ENCODE measurements around the gene NSDHL. TPM values are rescaled to one million over a fixed set of nuclear protein-coding genes. Genes with fewer than 3 reads are reported as not detected.

Gene NSDHL
- polyA plus RNA-seq, 3 donors: 8.2 to 21.3 (median 19.9) TPM

- Histone ChIP-seq H3K27me3 (ENCODE audit: control insufficient read depth in 2 of 2, insufficient read depth in 2 of 2, low read length in 2 of 2) (peaks cover 0 to 5% of the 10 kb centered on the region in 2 donors), H4K20me1 (ENCODE audit: insufficient read depth, low read length) (no peaks in the 10 kb centered on the region), H3K4me3 (replicated peaks in 1 of 3; ENCODE audit: low read depth in 2 of 3, low read length in 3 of 3) (no peak overlapping the region), H3K4me2 (replicated peaks; ENCODE audit: extremely low read depth, low read length, poor library complexity, severe bottlenecking) (no peak overlapping the region), H3K9ac (ENCODE audit: insufficient read depth, low read length, poor library complexity, severe bottlenecking) (no peak overlapping the region), H3K27ac (ENCODE audit: low read depth in 1 of 2, low read length in 2 of 2) (no peak overlapping the region), H3K4me1 (ENCODE audit: control insufficient read depth in 1 of 2, insufficient read depth in 2 of 2, low read length in 2 of 2) (no peaks in the 10 kb centered on the region), H3K9me3 (replicated peaks in 1 of 2; ENCODE audit: control insufficient read depth in 1 of 2, insufficient read depth in 1 of 2, low read length in 2 of 2) (no peaks in the 10 kb centered on the region), H3K36me3 (replicated peaks in 1 of 2; ENCODE audit: control insufficient read depth in 1 of 2, insufficient read depth in 2 of 2, low read length in 2 of 2) (no peaks in the 10 kb centered on the region), H3K79me2 (ENCODE audit: insufficient read depth, low read length) (no peaks in the 10 kb centered on the region), H2AFZ (ENCODE audit: insufficient read depth, low read depth, low read length, poor library complexity, severe bottlenecking) (no peak overlapping the region)
- H3K4me3 Mint-ChIP-seq: no peak overlapping the region
- no peak for DNase-seq
- H3K27me3 Mint-ChIP-seq (ENCODE audit: low read depth in 3 of 3): peaks cover 2 to 12% (median 8%) of the 10 kb centered on the region in 3 donors
- 82% methylated on average over 2 of the region's 6 CpGs for WGBS (ENCODE audit: insufficient coverage)
- intact Hi-C loops (cut with micrococcal nuclease): no loop called here
- no peak for TF ChIP-seq CTCF (IDR thresholded peaks at IDR 0.05)
- no peaks in the 10 kb centered on the region for H3K36me3 Mint-ChIP-seq
- no peaks in the 10 kb centered on the region for H3K4me1 Mint-ChIP-seq
- H3K27ac Mint-ChIP-seq: no peak overlapping the region
- H3K9me3 Mint-ChIP-seq: peaks cover 0 to 3% (median 0%) of the 10 kb centered on the region in 7 donors
These were observed 53.3 kb downstream of the NSDHL start for GRCh38 chrX:152884171-152884570.

- no peaks in the 10 kb centered on the region for H3K9me3 ChIP-seq (replicated peaks in 1 of 2; ENCODE audit: control insufficient read depth in 1 of 2, insufficient read depth in 1 of 2, low read length in 2 of 2)
- H3K4me1 Mint-ChIP-seq: no peaks in the 10 kb centered on the region
- H3K36me3 ChIP-seq (replicated peaks in 1 of 2; ENCODE audit: control insufficient read depth in 1 of 2, insufficient read depth in 2 of 2, low read length in 2 of 2): no peaks in the 10 kb centered on the region
- no peak overlapping the region for H3K9ac ChIP-seq (ENCODE audit: insufficient read depth, low read length, poor library complexity, severe bottlenecking)
- H3K9me3 Mint-ChIP-seq: peaks cover 0 to 3% (median 0%) of the 10 kb centered on the region in 7 donors
- H3K4me3 ChIP-seq (replicated peaks in 1 of 3; ENCODE audit: low read depth in 2 of 3, low read length in 3 of 3): no peak overlapping the region
- intact Hi-C loops (cut with micrococcal nuclease): no loop called here
- no peak overlapping the region for H3K27ac Mint-ChIP-seq
- H3K4me1 ChIP-seq (ENCODE audit: control insufficient read depth in 1 of 2, insufficient read depth in 2 of 2, low read length in 2 of 2): no peaks in the 10 kb centered on the region
- DNase-seq: no peak
- H2AFZ ChIP-seq (ENCODE audit: insufficient read depth, low read depth, low read length, poor library complexity, severe bottlenecking): no peak overlapping the region
- H3K79me2 ChIP-seq (ENCODE audit: insufficient read depth, low read length): no peaks in the 10 kb centered on the region
- TF ChIP-seq CTCF (IDR thresholded peaks at IDR 0.05): no peak
- H3K4me2 ChIP-seq (replicated peaks; ENCODE audit: extremely low read depth, low read length, poor library complexity, severe bottlenecking): no peak overlapping the region
- H4K20me1 ChIP-seq (ENCODE audit: insufficient read depth, low read length): no peaks in the 10 kb centered on the region
- no peaks in the 10 kb centered on the region for H3K36me3 Mint-ChIP-seq
- H3K4me3 Mint-ChIP-seq: no peak overlapping the region
- H3K27me3 ChIP-seq (ENCODE audit: control insufficient read depth in 2 of 2, insufficient read depth in 2 of 2, low read length in 2 of 2): peaks cover under 1 to 5% of the 10 kb centered on the region in 2 donors
- 41% methylated on average over 2 of the region's 3 CpGs for WGBS (ENCODE audit: insufficient coverage)
- no peak overlapping the region for H3K27ac ChIP-seq (ENCODE audit: low read depth in 1 of 2, low read length in 2 of 2)
- peaks cover 8 to 25% (median 23%) of the 10 kb centered on the region in 3 donors for H3K27me3 Mint-ChIP-seq (ENCODE audit: low read depth in 3 of 3)
These were observed 55.9 kb downstream of the NSDHL start for GRCh38 chrX:152886716-152887115.
